MM.1S (cell line): ENCODE results near the gene TMEM179B.

ENCODE experiments used
- EZH2phosphoT487 ChIP-seq: fragments of 300-600 bp; sonication (generic); IDR thresholded peaks from 2 replicates; pipeline ENCODE4 v1.6.1; 2018; ENCODE audit warnings: antibody characterized with exemption, low read length
- TF ChIP-seq, protein P1 (sequence below): fragments of 300-600 bp; sonication (generic); IDR thresholded peaks from 2 replicates; pipeline ENCODE4 v1.5.1; 2016; ENCODE audit warnings: antibody characterized with exemption, low read length, mixed read lengths

DNA sequence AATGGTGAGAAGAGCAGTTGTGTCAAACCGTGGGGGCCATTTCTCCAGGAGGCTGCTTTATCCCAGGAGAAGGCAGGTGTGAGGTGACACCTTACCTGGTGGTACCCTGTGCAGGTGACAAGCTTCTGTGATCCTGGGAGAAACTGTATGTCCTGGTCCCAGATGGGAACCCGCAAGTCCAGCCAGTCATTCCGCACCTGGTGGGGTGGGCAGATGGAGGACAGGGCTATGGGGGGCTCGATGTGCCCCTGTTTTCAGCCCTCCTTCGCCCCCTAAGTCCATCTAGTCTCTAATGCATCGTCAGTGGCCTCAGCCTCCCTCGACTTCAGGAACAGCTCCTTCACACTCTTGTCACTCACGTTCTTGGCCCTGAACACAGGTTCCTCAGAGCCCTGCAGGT is 48.1 kb downstream of the TMEM179B start:
- TF ChIP-seq, protein P1, sequence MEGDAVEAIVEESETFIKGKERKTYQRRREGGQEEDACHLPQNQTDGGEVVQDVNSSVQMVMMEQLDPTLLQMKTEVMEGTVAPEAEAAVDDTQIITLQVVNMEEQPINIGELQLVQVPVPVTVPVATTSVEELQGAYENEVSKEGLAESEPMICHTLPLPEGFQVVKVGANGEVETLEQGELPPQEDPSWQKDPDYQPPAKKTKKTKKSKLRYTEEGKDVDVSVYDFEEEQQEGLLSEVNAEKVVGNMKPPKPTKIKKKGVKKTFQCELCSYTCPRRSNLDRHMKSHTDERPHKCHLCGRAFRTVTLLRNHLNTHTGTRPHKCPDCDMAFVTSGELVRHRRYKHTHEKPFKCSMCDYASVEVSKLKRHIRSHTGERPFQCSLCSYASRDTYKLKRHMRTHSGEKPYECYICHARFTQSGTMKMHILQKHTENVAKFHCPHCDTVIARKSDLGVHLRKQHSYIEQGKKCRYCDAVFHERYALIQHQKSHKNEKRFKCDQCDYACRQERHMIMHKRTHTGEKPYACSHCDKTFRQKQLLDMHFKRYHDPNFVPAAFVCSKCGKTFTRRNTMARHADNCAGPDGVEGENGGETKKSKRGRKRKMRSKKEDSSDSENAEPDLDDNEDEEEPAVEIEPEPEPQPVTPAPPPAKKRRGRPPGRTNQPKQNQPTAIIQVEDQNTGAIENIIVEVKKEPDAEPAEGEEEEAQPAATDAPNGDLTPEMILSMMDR, result no peak
- no peak for TF ChIP-seq EZH2phosphoT487
